ENCODE results near the gene COLEC11. TPM values are rescaled to one million over a fixed set of nuclear protein-coding genes. Genes with fewer than 3 reads are reported as not detected.

The COLEC11 gene
- total RNA-seq, 1 experiment from 2014 or later = 1.3 TPM

GRCh38 chr2:3692375-3692774, 97.5 kb downstream of the COLEC11 start:
- Mint-ChIP-seq H3K4me1 (no peaks in the 10 kb centered on the region), H3K9me3 (peaks cover 71% of the 10 kb centered on the region), H3K27ac (no peak overlapping the region), H3K27me3 (ENCODE audit: low read depth) (peaks cover 16% of the 10 kb centered on the region), H3K4me3 (no peak overlapping the region), H3K36me3 (peaks cover 35% of the 10 kb centered on the region)
- ChIA-PET CTCF (interaction anchor here (1.5 to 2.3 kb wide), 2 partner anchors 10 to 112 kb away, joined by 4 read pairs; no protein-coding TSS in a partner anchor), POLR2A (no interaction called here)
- TF ChIP-seq FOXK1 (CRISPR knock-in tag; IDR thresholded peaks at IDR 0.05) (no peak), MAX (CRISPR knock-in tag; IDR thresholded peaks at IDR 0.05) (no peak), MLX (CRISPR knock-in tag; IDR thresholded peaks at IDR 0.05) (no peak), TEAD1 (CRISPR knock-in tag; IDR thresholded peaks at IDR 0.05) (no peak), PRRX2 (CRISPR knock-in tag; IDR thresholded peaks at IDR 0.05) (no peak), ELF4 (CRISPR knock-in tag; IDR thresholded peaks at IDR 0.05; ENCODE audit: low read depth) (no peak), IRF2 (CRISPR knock-in tag; IDR thresholded peaks at IDR 0.05; ENCODE audit: borderline replicate concordance, low read depth) (no peak), ZNF416 (CRISPR knock-in tag; IDR thresholded peaks at IDR 0.05) (no peak), PREB (CRISPR knock-in tag; IDR thresholded peaks at IDR 0.05; ENCODE audit: borderline replicate concordance) (no peak), AR (CRISPR knock-in tag; IDR thresholded peaks at IDR 0.05) (no peak), CREB1 (CRISPR knock-in tag; IDR thresholded peaks at IDR 0.05) (no peak), MXD4 (CRISPR knock-in tag; IDR thresholded peaks at IDR 0.05; ENCODE audit: borderline replicate concordance) (no peak), ZNF317 (CRISPR knock-in tag; IDR thresholded peaks at IDR 0.05; ENCODE audit: borderline replicate concordance, low read depth) (no peak), ZNF121 (CRISPR knock-in tag; IDR thresholded peaks at IDR 0.05) (no peak), TCF7 (CRISPR knock-in tag; IDR thresholded peaks at IDR 0.05; ENCODE audit: low read depth) (no peak), ARID4B (CRISPR knock-in tag; IDR thresholded peaks at IDR 0.05; ENCODE audit: borderline replicate concordance) (no peak), HMGXB4 (CRISPR knock-in tag; IDR thresholded peaks at IDR 0.05) (no peak), CBFB (CRISPR knock-in tag; IDR thresholded peaks at IDR 0.05; ENCODE audit: low read depth) (no peak), KAT7 (CRISPR knock-in tag; IDR thresholded peaks at IDR 0.05; ENCODE audit: borderline replicate concordance) (no peak), ZNF532 (CRISPR knock-in tag; IDR thresholded peaks at IDR 0.05; ENCODE audit: borderline replicate concordance) (no peak)
- ATAC-seq = peak; percentile 72
- DNase-seq (ENCODE audit: low spot score) = no peak
